SK-N-SH (cell line): ENCODE measurements around the gene MTFP1. TPM values are rescaled to one million over a fixed set of nuclear protein-coding genes. Genes with fewer than 3 reads are reported as not detected.

Source experiments
- CTCF ChIA-PET: fragments of 300-600, 350-600 bp; formaldehyde crosslinking; extraction: SDS; loops from one replicate; lab custom pipeline; 2021; lab: Yijun Ruan, JAX
- POLR2A ChIA-PET: fragments of 350-600 bp; sonication (Branson Sonifier 250); formaldehyde crosslinking; extraction: SDS; loops from one replicate; lab custom pipeline; 2020; ENCODE audit warnings: antibody characterized with exemption, inconsistent platforms; lab: Yijun Ruan, JAX
- DNase-seq: peaks from one replicate; pipeline ENCODE4 v3.0.0; 2012
- H2AFZ ChIP-seq: fragments of 200-600 bp; sonication (generic); 2 replicates; pipeline ENCODE4 v1.8.1; 2016; ENCODE audit warnings: antibody characterized with exemption, mild to moderate bottlenecking, low read depth
- H3F3A ChIP-seq: fragments of 200-600 bp; sonication (generic); replicated peaks from 2 replicates; pipeline ENCODE3; 2016; ENCODE audit warnings: antibody characterized with exemption, mild to moderate bottlenecking; ENCODE audit not compliant: insufficient read depth
- H3K27ac ChIP-seq, 2 experiments: fragments of 200-500 bp in 1 of 2; fragments of 200-600 bp in 1 of 2; sonication (Bioruptor generic) in 1 of 2; sonication (generic), shearing (Covaris generic) in 1 of 2; 2 replicates each; pipeline versions ENCODE4 v1.5.1 to v1.6.1; 2014 to 2016; ENCODE audit warnings: low read depth in 2 of 2, inconsistent platforms in 1 of 2, low read length in 1 of 2, mild to moderate bottlenecking in 1 of 2, mixed read lengths in 1 of 2
- H3K27me3 ChIP-seq: fragments of 200-600 bp; sonication (generic), shearing (Covaris generic); 2 replicates; pipeline ENCODE4 v1.6.1; 2016; ENCODE audit warnings: mixed run types; ENCODE audit not compliant: insufficient read depth
- H3K36me3 ChIP-seq, 2 experiments: fragments of 200-500 bp in 1 of 2; fragments of 200-600 bp in 1 of 2; sonication (Bioruptor generic) in 1 of 2; sonication (generic) in 1 of 2; replicated peaks in 1 of 2; 2 replicates each; pipeline versions ENCODE3 to v1.5.1; 2014 to 2016; ENCODE audit warnings: low read length in 1 of 2, mild to moderate bottlenecking in 1 of 2; ENCODE audit not compliant: insufficient read depth in 2 of 2, control insufficient read depth in 1 of 2
- H3K4me1 ChIP-seq, 2 experiments: fragments of 200-500 bp in 1 of 2; fragments of 200-600 bp in 1 of 2; sonication (Bioruptor generic) in 1 of 2; sonication (generic), shearing (Covaris generic) in 1 of 2; 2 replicates each; pipeline versions ENCODE4 v1.5.1 to v1.6.1; 2014 to 2016; ENCODE audit warnings: low read depth in 1 of 2, low read length in 1 of 2, mixed run types in 1 of 2; ENCODE audit not compliant: insufficient read depth in 2 of 2, control insufficient read depth in 1 of 2
- H3K4me2 ChIP-seq: fragments of 200-600 bp; sonication (generic), shearing (Covaris generic); 2 replicates; pipeline ENCODE4 v1.6.1; 2017; ENCODE audit warnings: mixed run types
- H3K4me3 ChIP-seq, 2 experiments: fragments of 200-500 bp in 1 of 2; fragments of 200-600 bp in 1 of 2; sonication (Bioruptor generic) in 1 of 2; sonication (generic), shearing (Covaris generic) in 1 of 2; 2 replicates each; pipeline versions ENCODE4 v1.5.1 to v1.8.1; 2014 to 2016; ENCODE audit warnings: low read depth in 2 of 2, inconsistent platforms in 1 of 2, low read length in 1 of 2, mild to moderate bottlenecking in 1 of 2, mixed read lengths in 1 of 2, moderate library complexity in 1 of 2
- H3K79me2 ChIP-seq: fragments of 200-600 bp; sonication (generic); 2 replicates; pipeline ENCODE4 v1.8.1; 2017; ENCODE audit warnings: mild to moderate bottlenecking; ENCODE audit not compliant: insufficient read depth
- H3K9ac ChIP-seq: fragments of 200-600 bp; sonication (generic); 2 replicates; pipeline ENCODE4 v1.6.1; 2017; ENCODE audit warnings: mixed run types
- H3K9me2 ChIP-seq: fragments of 200-600 bp; sonication (generic); 2 replicates; pipeline ENCODE4 v1.6.1; 2017; ENCODE audit warnings: mixed run types
- H3K9me3 ChIP-seq: fragments of 200-600 bp; sonication (generic); 2 replicates; pipeline ENCODE4 v1.6.1; 2017; ENCODE audit warnings: mixed run types, mild to moderate bottlenecking, moderate library complexity
- H4K20me1 ChIP-seq: fragments of 200-600 bp; sonication (generic); 2 replicates; pipeline ENCODE4 v1.6.1; 2017; ENCODE audit warnings: mild to moderate bottlenecking, mixed run types; ENCODE audit not compliant: insufficient read depth
- CTCF ChIP-seq: fragments of 200-600 bp; sonication (generic); IDR thresholded peaks from 2 replicates; pipeline ENCODE4 v1.6.1; 2017; ENCODE audit warnings: antibody characterized with exemption, mild to moderate bottlenecking, moderate library complexity
- FOXJ3 ChIP-seq: sonication (generic); formaldehyde crosslinking; IDR thresholded peaks from 2 replicates; pipeline ENCODE4 v1.5.1; 2020; ENCODE audit warnings: mild to moderate bottlenecking, missing genetic modification reagents
- JUND ChIP-seq: IDR thresholded peaks from 2 replicates; pipeline ENCODE4 v1.4.0; 2012
- MXI1 ChIP-seq: IDR thresholded peaks from 2 replicates; pipeline ENCODE4 v1.6.1; 2012; ENCODE audit warnings: mild to moderate bottlenecking, low read depth, low read length, improper control_type of control experiment
- NFIC ChIP-seq: IDR thresholded peaks from 2 replicates; pipeline ENCODE4 v1.4.0; 2012; ENCODE audit warnings: borderline replicate concordance
- NRF1 ChIP-seq: IDR thresholded peaks from 2 replicates; pipeline ENCODE4 v1.6.1; 2012; ENCODE audit warnings: low read depth, mild to moderate bottlenecking, low read length
- PBX3 ChIP-seq: IDR thresholded peaks from 2 replicates; pipeline ENCODE4; 2012
- RAD21 ChIP-seq: IDR thresholded peaks from 2 replicates; pipeline ENCODE4 v1.6.1; 2012; ENCODE audit warnings: mild to moderate bottlenecking, low read length
- RFX5 ChIP-seq: IDR thresholded peaks from 2 replicates; pipeline ENCODE4 v1.6.1; 2012; ENCODE audit warnings: mild to moderate bottlenecking, improper control_type of control experiment, low read length
- SMC3 ChIP-seq: IDR thresholded peaks from 2 replicates; pipeline ENCODE4 v1.6.1; 2012; ENCODE audit warnings: low read depth, low read length, improper control_type of control experiment
- TAF1 ChIP-seq: IDR thresholded peaks from 2 replicates; pipeline ENCODE4 v1.6.1; 2012; ENCODE audit warnings: low read depth, mild to moderate bottlenecking, low read length, moderate library complexity, borderline replicate concordance
- USF2 ChIP-seq: fragments of 150-350 bp; IDR thresholded peaks from 2 replicates; pipeline ENCODE4 v1.6.1; 2017; ENCODE audit warnings: antibody characterized with exemption, low read length, low read depth, borderline replicate concordance
- YY1 ChIP-seq: IDR thresholded peaks from 2 replicates; pipeline ENCODE4 v1.4.0; 2012; ENCODE audit warnings: low read depth, mild to moderate bottlenecking
- WGBS: methylation state at CpG from one replicate; pipeline ENCODE4 v1.1.6; 2017; ENCODE audit warnings: low lambda C conversion rate; 5-methylcytosine and 5-hydroxymethylcytosine counted together
- polyA plus RNA-seq, 3 experiments: library from polyadenylated mRNA; depleted of rRNA; stranded (reverse); fragments of >200 nt; gene quantifications; 2 replicates each; pipeline ENCODE4 v1.2.3, GENCODE V29; 2012

The MTFP1 gene
- polyA plus RNA-seq, 1 of the 3 experiments (the other 2 are of a cell fraction), result 18.9 TPM

GRCh38 chr22:30420347-30421125 lies 5.0 kb upstream of the MTFP1 start:
- Histone ChIP-seq H3K4me3 (no peak overlapping the region), H3K4me1 (peaks cover 37 to 42% of the 10 kb centered on the region in 2 experiments), H2AFZ (no peak overlapping the region), H3K4me2 (peak overlapping the region; percentile 97), H3K9me3 (no peaks in the 10 kb centered on the region), H3K27ac (peak overlapping the region; percentile 97 to 99), H3K79me2 (peaks cover 4% of the 10 kb centered on the region; the same call in 1 of the 2 replicates), H4K20me1 (no peaks in the 10 kb centered on the region), H3F3A (peaks cover 47% of the 10 kb centered on the region), H3K9me2 (no peaks in the 10 kb centered on the region), H3K27me3 (no peaks in the 10 kb centered on the region), H3K36me3 (peaks cover 22 to 32% of the 10 kb centered on the region in 2 experiments), H3K9ac (peak overlapping the region; percentile 97)
- ChIA-PET CTCF (interaction anchor here (2.1 kb wide), 1 partner anchor 133 kb away, joined by 5 read pairs; no protein-coding TSS in a partner anchor), POLR2A (interaction anchor here (0.5 kb wide), 1 partner anchor 213 kb away, joined by 3 read pairs; no protein-coding TSS in a partner anchor)
- no peak for DNase-seq
- WGBS, result 29% methylated on average over 5 of the region's 6 CpGs
- TF ChIP-seq FOXJ3 (no peak), PBX3 (peak; percentile 23; the same call in 1 of the 2 replicates), CTCF (no peak), NRF1 (no peak), USF2 (no peak), RFX5 (peak; percentile 69; the same call in 1 of the 2 replicates), NFIC (no peak), MXI1 (no peak)

- Histone ChIP-seq H3F3A (peaks cover 53% of the 10 kb centered on the region), H3K4me1 (peaks cover 42 to 46% of the 10 kb centered on the region in 2 experiments), H2AFZ (no peak overlapping the region; the same call in 1 of the 2 replicates), H4K20me1 (no peaks in the 10 kb centered on the region), H3K9me2 (no peaks in the 10 kb centered on the region), H3K4me2 (peak overlapping the region; percentile 97), H3K9ac (peak overlapping the region; percentile 97), H3K79me2 (peaks cover 4% of the 10 kb centered on the region; the same call in 1 of the 2 replicates), H3K27ac (peak overlapping the region; percentile 97 to 99), H3K4me3 (peak overlapping the region; percentile 67 to 74; a peak in 2 of 4 replicates), H3K36me3 (peaks cover 14 to 19% of the 10 kb centered on the region in 2 experiments), H3K27me3 (no peaks in the 10 kb centered on the region), H3K9me3 (no peaks in the 10 kb centered on the region)
- POLR2A ChIA-PET, result no interaction called here
- no peak for DNase-seq
- CTCF ChIA-PET, result interaction anchor here (0.6 to 3.7 kb wide), 8 partner anchors 7 to 134 kb away, joined by 3 to 20 read pairs (median 7); partner anchors contain the start of genes RNF215 and SEC14L2
- no peak for TF ChIP-seq PBX3
- TF ChIP-seq YY1, result no peak
- no peak for TF ChIP-seq JUND
- TF ChIP-seq RAD21, result peak; percentile 19
- no peak for TF ChIP-seq RFX5
- TF ChIP-seq FOXJ3, result no peak
- TF ChIP-seq TAF1, result no peak
- TF ChIP-seq SMC3, result peak; percentile 3; the same call in 1 of the 2 replicates
- TF ChIP-seq MXI1, result peak; percentile 34; the same call in 1 of the 2 replicates
- WGBS, result 47% methylated on average over 8 of the region's 8 CpGs
Observed at GRCh38 chr22:30421695-30422480, 3.7 kb upstream of the MTFP1 start.
